A549 (cell line): Measurements from ENCODE around the gene INSM1. TPM values are rescaled to one million over a fixed set of nuclear protein-coding genes. Genes with fewer than 3 reads are reported as not detected.

ENCODE experiments used
- ATAC-seq, 2 experiments: fragments of 200-7000 bp in 1 of 2; fragments of >200 bp in 1 of 2; cut with Nextera tagmentation in 1 of 2; cut with Tn5 transposase in 1 of 2; 3 replicates each; pipeline versions ENCODE4 v1.8.0 to v1.9.1; 2018 to 2020; ENCODE audit warnings: mild to moderate bottlenecking in 1 of 2, moderate library complexity in 1 of 2
- CTCF ChIA-PET: fragments of 300-600 bp; sonication (Branson Sonifier 250); formaldehyde crosslinking; extraction: SDS; loops from one replicate; lab custom pipeline; 2021; ENCODE audit warnings: antibody characterized with exemption, inconsistent platforms; lab: Yijun Ruan, JAX
- POLR2A ChIA-PET: fragments of 350-600 bp; formaldehyde crosslinking; extraction: SDS; loops from one replicate; lab custom pipeline; 2021; ENCODE audit warnings: antibody characterized with exemption, inconsistent platforms; lab: Yijun Ruan, JAX
- DNase-seq, 2 experiments: peaks; one replicate each; pipeline versions ENCODE4 v3.0.0 to v3.0.0-alpha.2; 2011 to 2016; ENCODE audit warnings: low read depth in 1 of 2, low spot score in 1 of 2
- FAIRE-seq: peaks from 2 replicates; lab custom pipeline; 2011; peaks lifted over from hg19 to GRCh38; lab: Jason Lieb, UNC
- H3K27ac ChIP-seq, 2 experiments: fragments of >200 bp; sonication (Bioruptor Twin); formaldehyde crosslinking; 3 replicates each; pipeline ENCODE4 v1.5.1; 2016 to 2017
- H3K4me1 ChIP-seq: fragments of >200 bp; sonication (Bioruptor Twin); formaldehyde crosslinking; 3 replicates; pipeline ENCODE4 v1.6.1; 2016
- H3K4me2 ChIP-seq: fragments of >200 bp; sonication (Bioruptor Twin); formaldehyde crosslinking; 3 replicates; pipeline ENCODE4 v1.6.1; 2016
- H3K4me3 ChIP-seq: fragments of >200 bp; sonication (Bioruptor Twin); formaldehyde crosslinking; 3 replicates; pipeline ENCODE4 v1.5.1; 2016
- H3K9me3 ChIP-seq: fragments of >200 bp; sonication (Bioruptor Twin); formaldehyde crosslinking; 3 replicates; pipeline ENCODE4 v1.6.1; 2016
- CHD4 ChIP-seq: fragments of 200-600 bp; sonication (generic); IDR thresholded peaks from 2 replicates; pipeline ENCODE4 v1.6.1; 2016; ENCODE audit warnings: antibody characterized with exemption, mild to moderate bottlenecking, borderline replicate concordance
- EHMT2 ChIP-seq: fragments of 200-600 bp; sonication (generic); IDR thresholded peaks from 2 replicates; pipeline ENCODE4 v1.6.1; 2016; ENCODE audit warnings: antibody characterized with exemption, low read depth, mild to moderate bottlenecking, moderate library complexity
- ESRRA ChIP-seq: fragments of 150-350 bp; IDR thresholded peaks from 2 replicates; pipeline ENCODE4 v1.6.1; 2014; ENCODE audit warnings: mild to moderate bottlenecking, low read length, borderline replicate concordance
- FOXS1 ChIP-seq: fragments of 250-450 bp; sonication (Bioruptor Pico); IDR thresholded peaks from 2 replicates; pipeline ENCODE4 v1.5.0; 2020; ENCODE audit warnings: mild to moderate bottlenecking, moderate library complexity
- GATA3 ChIP-seq: IDR thresholded peaks from 2 replicates; pipeline ENCODE4 v1.6.1; 2012; ENCODE audit warnings: borderline replicate concordance
- HOXB5 ChIP-seq: fragments of 250-450 bp; sonication (Bioruptor Pico); IDR thresholded peaks from 2 replicates; pipeline ENCODE4 v1.5.0; 2020; ENCODE audit warnings: mild to moderate bottlenecking, moderate library complexity
- JUN ChIP-seq, 2 experiments: fragments of >200 bp; sonication (Bioruptor Twin); formaldehyde crosslinking; IDR thresholded peaks; 2 replicates in 1 of 2; 3 replicates in 1 of 2; pipeline ENCODE4 v1.6.1; 2016 to 2017
- JUNB ChIP-seq: fragments of >200 bp; sonication (Bioruptor Twin); formaldehyde crosslinking; IDR thresholded peaks from 2 replicates; pipeline ENCODE4 v1.6.1; 2016
- POLR2A ChIP-seq: IDR thresholded peaks from 2 replicates; pipeline ENCODE4 v1.6.1; 2012; ENCODE audit warnings: mild to moderate bottlenecking, low read length
- POLR2AphosphoS2 ChIP-seq: conservative IDR thresholded peaks from 2 replicates; pipeline ENCODE4 v1.6.1; 2012; ENCODE audit warnings: low read length, improper control_type of control experiment, inconsistent platforms
- RFX5 ChIP-seq: fragments of 450-650 bp; IDR thresholded peaks from 2 replicates; pipeline ENCODE4 v1.7.1; 2014; ENCODE audit warnings: antibody characterized with exemption, mild to moderate bottlenecking, moderate library complexity
- TP53 ChIP-seq: fragments of 250-450 bp; sonication (Bioruptor Pico); IDR thresholded peaks from 2 replicates; pipeline ENCODE4 v1.5.0; 2021; ENCODE audit warnings: mild to moderate bottlenecking, moderate library complexity
- ZC3H11A ChIP-seq: fragments of 450-650 bp; IDR thresholded peaks from 2 replicates; pipeline ENCODE4 v1.6.1; 2014; ENCODE audit warnings: antibody characterized with exemption, mild to moderate bottlenecking
- ZSCAN20 ChIP-seq: fragments of 250-450 bp; sonication (Bioruptor Pico); IDR thresholded peaks from 2 replicates; pipeline ENCODE4 v1.8.0; 2022; ENCODE audit warnings: mild to moderate bottlenecking, moderate library complexity
- WGBS: methylation state at CpG from one replicate; pipeline ENCODE4 v1.1.6; 2017; ENCODE audit errors: missing lambda C conversion rate; 5-methylcytosine and 5-hydroxymethylcytosine counted together
- polyA plus RNA-seq, 4 experiments: library from polyadenylated mRNA; depleted of rRNA in 3 of 4; stranded (reverse); fragments of >200 nt; fragmentation: RNase III in 1 of 4; extraction: RNeasy Plus Mini Kit Qiagen cat#74134 plus additional on column Dnase treatment in 1 of 4; gene quantifications; 2 replicates in 3 of 4; 3 replicates in 1 of 4; pipeline ENCODE4 v1.2.3, GENCODE V29; 2011 to 2017
- TF ChIP-seq, protein P1 (sequence below): fragments of 150-350 bp; IDR thresholded peaks from 2 replicates; pipeline ENCODE4 v1.6.1; 2014; ENCODE audit warnings: low read depth, mild to moderate bottlenecking, low read length
- TF ChIP-seq, protein P2 (sequence below): IDR thresholded peaks from 2 replicates; pipeline ENCODE4 v1.6.1; 2012
- TF ChIP-seq, protein P3 (sequence below): fragments of >200 bp; sonication (Bioruptor Twin); formaldehyde crosslinking; IDR thresholded peaks from 3 replicates; pipeline ENCODE4 v1.6.1; 2016
- TF ChIP-seq, protein P4 (sequence below): fragments of 250-450 bp; sonication (Bioruptor Pico); IDR thresholded peaks from 2 replicates; pipeline ENCODE4 v1.5.0; 2021; ENCODE audit warnings: mild to moderate bottlenecking, moderate library complexity, borderline replicate concordance
- TF ChIP-seq, protein P5 (sequence below): fragments of >200 bp; sonication (Bioruptor Twin); formaldehyde crosslinking; IDR thresholded peaks from 2 replicates; pipeline ENCODE4 v1.6.1; 2016

Gene INSM1
- polyA plus RNA-seq, 2 of the 4 experiments (the other 2 are of a cell fraction): not detected

DNA sequence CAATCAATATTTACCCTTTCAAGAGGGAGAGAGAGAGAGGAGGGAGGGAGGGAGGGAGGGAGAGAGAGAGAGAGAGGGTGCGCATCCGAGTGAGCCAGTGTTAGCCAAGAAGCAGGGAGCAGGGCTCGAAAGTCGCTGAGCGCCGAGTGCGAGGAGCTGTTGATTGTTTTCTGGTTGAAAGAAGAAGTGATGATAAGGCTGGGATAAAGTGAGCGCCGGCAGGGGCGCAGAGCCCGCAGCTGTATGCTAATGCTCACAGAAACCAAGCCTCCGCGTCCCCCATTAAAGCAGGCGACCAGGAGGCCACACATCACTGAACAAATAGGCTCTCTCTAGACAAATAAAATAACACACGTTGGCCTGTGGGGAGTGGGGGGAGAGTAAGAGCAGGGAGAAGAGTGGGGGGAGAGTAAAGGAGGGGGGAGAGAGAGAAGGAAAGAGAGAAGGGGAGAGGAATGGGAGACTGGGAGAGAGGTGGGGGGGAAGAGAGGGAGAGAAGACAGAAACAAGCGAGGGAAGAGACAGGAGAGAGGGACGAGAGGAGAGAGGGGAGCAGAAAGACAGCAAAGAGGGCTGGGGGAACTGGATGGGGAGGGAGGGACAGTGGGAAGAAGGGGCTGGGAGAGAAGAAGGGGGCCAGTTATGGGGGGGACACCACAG, 5.0 kb upstream of the INSM1 start:
- 7% methylated on average over 17 of the region's 17 CpGs for WGBS
- no peak for ATAC-seq
- Histone ChIP-seq H3K9me3 (no peaks in the 10 kb centered on the region), H3K4me3 (no peak overlapping the region), H3K4me2 (0 out of 3 replicates have a peak overlapping the region, but pooled peaks have one; percentile 5), H3K4me1 (peaks cover 15% of the 10 kb centered on the region), H3K27ac (no peak overlapping the region)
- DNase-seq: no peak
- ChIA-PET POLR2A (no interaction called here), CTCF (interaction anchor here (0.8 to 1.2 kb wide), 2 partner anchors 10 to 231 kb away, joined by 3 to 4 read pairs; no protein-coding TSS in a partner anchor)
- TF ChIP-seq, protein P1, sequence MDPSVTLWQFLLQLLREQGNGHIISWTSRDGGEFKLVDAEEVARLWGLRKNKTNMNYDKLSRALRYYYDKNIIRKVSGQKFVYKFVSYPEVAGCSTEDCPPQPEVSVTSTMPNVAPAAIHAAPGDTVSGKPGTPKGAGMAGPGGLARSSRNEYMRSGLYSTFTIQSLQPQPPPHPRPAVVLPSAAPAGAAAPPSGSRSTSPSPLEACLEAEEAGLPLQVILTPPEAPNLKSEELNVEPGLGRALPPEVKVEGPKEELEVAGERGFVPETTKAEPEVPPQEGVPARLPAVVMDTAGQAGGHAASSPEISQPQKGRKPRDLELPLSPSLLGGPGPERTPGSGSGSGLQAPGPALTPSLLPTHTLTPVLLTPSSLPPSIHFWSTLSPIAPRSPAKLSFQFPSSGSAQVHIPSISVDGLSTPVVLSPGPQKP: no peak
- TF ChIP-seq POLR2A: no peak
- no peak for TF ChIP-seq ZSCAN20 (CRISPR knock-in tag)
- no peak for TF ChIP-seq GATA3
- no peak for FAIRE-seq

DNA sequence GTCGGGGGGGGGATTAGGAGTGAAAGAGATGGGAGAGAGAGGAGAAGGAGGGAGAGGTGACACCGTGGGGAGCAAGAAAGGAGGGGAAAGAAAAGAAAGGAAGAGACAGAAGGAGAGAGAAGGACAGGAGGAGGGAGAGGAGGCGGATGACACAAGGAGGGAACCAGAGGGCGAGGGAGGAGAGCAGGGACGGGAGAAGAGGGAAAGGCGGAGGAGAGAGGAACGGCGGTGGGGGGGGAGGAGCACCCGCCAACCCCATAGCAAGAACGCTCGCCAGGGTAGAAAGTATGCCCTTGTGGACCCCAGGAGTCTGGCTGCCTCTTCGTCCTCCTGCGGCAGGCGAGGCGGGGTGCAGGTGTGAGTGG, 4.5 kb upstream of the INSM1 start:
- ChIA-PET POLR2A (no interaction called here), CTCF (no interaction called here)
- peaks cover 18% of the 10 kb centered on the region for H3K4me1 ChIP-seq
- no peak overlapping the region for H3K27ac ChIP-seq
- ATAC-seq (peak; percentile 2 to 10; a peak in 2 of 6 replicates), DNase-seq (no peak), FAIRE-seq (no peak)
- WGBS: 17% methylated on average over 14 of the region's 15 CpGs
- TF ChIP-seq, protein P2, sequence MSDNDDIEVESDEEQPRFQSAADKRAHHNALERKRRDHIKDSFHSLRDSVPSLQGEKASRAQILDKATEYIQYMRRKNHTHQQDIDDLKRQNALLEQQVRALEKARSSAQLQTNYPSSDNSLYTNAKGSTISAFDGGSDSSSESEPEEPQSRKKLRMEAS: no peak
- TF ChIP-seq, protein P3, sequence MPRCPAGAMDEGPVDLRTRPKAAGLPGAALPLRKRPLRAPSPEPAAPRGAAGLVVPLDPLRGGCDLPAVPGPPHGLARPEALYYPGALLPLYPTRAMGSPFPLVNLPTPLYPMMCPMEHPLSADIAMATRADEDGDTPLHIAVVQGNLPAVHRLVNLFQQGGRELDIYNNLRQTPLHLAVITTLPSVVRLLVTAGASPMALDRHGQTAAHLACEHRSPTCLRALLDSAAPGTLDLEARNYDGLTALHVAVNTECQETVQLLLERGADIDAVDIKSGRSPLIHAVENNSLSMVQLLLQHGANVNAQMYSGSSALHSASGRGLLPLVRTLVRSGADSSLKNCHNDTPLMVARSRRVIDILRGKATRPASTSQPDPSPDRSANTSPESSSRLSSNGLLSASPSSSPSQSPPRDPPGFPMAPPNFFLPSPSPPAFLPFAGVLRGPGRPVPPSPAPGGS: no peak
- TF ChIP-seq GATA3 (no peak), POLR2AphosphoS2 (no peak), TP53 (CRISPR knock-in tag) (no peak), HOXB5 (CRISPR knock-in tag) (no peak), EHMT2 (no peak), ZC3H11A (no peak), JUNB (no peak), RFX5 (no peak), CHD4 (no peak)
- TF ChIP-seq, protein P4, sequence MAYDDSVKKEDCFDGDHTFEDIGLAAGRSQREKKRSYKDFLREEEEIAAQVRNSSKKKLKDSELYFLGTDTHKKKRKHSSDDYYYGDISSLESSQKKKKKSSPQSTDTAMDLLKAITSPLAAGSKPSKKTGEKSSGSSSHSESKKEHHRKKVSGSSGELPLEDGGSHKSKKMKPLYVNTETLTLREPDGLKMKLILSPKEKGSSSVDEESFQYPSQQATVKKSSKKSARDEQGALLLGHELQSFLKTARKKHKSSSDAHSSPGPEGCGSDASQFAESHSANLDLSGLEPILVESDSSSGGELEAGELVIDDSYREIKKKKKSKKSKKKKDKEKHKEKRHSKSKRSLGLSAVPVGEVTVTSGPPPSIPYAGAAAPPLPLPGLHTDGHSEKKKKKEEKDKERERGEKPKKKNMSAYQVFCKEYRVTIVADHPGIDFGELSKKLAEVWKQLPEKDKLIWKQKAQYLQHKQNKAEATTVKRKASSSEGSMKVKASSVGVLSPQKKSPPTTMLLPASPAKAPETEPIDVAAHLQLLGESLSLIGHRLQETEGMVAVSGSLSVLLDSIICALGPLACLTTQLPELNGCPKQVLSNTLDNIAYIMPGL (CRISPR knock-in tag): no peak
- peak overlapping the region; percentile 32; the same call in 2 of the 3 replicates for H3K4me2 ChIP-seq
- peak overlapping the region; percentile 9; the same call in 1 of the 3 replicates for H3K4me3 ChIP-seq
- H3K9me3 ChIP-seq: no peaks in the 10 kb centered on the region

DNA sequence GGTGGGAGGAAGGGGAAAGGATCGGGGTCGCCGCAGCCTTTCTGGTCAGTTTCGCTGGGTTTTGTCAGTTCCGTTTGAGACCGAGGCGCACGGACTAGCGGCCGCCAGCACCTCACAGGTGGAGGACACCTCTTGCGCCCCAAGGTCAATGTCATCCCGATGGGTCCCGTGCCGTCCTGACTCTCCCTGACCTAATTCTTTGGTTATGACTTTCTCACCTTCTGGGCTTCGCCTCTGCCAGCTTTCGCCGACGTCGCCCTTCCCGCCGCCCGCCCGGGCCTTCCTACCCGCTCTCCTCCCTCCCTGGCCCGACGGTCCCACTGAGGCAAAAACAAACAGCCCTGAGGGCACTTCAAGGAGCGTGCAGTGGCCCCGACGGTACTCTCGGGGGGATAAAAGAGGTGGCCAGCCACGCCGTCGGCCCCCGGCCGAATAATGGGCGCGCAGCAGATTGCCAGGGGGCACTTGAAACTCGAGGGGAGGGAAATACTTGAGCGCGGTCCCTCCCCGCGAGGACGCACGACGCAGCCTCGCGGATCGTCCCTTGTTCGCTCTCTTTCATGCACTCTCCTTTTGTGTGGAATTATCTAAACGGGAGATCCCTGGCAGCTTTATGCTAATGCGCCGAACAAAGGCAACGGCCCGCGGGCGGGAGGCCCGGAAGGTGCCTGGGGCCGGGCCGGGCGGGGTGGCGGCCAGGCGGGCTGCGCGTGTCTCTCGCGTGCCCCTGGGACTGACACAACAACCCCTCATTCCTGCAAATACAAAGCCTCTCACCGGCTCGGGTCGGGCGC, 3.9 kb upstream of the INSM1 start:
- Histone ChIP-seq H3K9me3 (no peaks in the 10 kb centered on the region), H3K4me3 (peak overlapping the region; percentile 9; the same call in 1 of the 3 replicates), H3K4me2 (peak overlapping the region; percentile 32), H3K27ac (no peak overlapping the region), H3K4me1 (peaks cover 23% of the 10 kb centered on the region)
- ChIA-PET CTCF (no interaction called here), POLR2A (no interaction called here)
- TF ChIP-seq ESRRA (no peak), JUN (IDR thresholded peaks at IDR 0.05) (no peak), FOXS1 (CRISPR knock-in tag) (no peak)
- TF ChIP-seq, protein P5, sequence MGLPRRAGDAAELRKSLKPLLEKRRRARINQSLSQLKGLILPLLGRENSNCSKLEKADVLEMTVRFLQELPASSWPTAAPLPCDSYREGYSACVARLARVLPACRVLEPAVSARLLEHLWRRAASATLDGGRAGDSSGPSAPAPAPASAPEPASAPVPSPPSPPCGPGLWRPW: no peak
- FAIRE-seq (no peak), ATAC-seq (peak in 1 of 2 experiments; percentile 12; a peak in 3 of 6 replicates), DNase-seq (no peak)
- WGBS: 16% methylated on average over 58 of the region's 70 CpGs
